ENCODE measurements around the gene SLC37A1.

Gene SLC37A1

GRCh38 chr21:42545745-42546144 lies 32.1 kb downstream of the SLC37A1 start:
- no peak for DNase-seq (ENCODE audit: low read depth)
- no peak for TF ChIP-seq CTCF (IDR thresholded peaks at IDR 0.05; ENCODE audit: low read length, missing control alignments)
- H3K4me3 ChIP-seq (replicated peaks; ENCODE audit: low read depth, low read length), result no peak overlapping the region

GRCh38 chr21:42546433-42546832 lies 32.8 kb downstream of the SLC37A1 start:
- no peak for DNase-seq (ENCODE audit: low read depth)
- H3K4me3 ChIP-seq (replicated peaks; ENCODE audit: low read depth, low read length), result no peak overlapping the region
- no peak for TF ChIP-seq CTCF (IDR thresholded peaks at IDR 0.05; ENCODE audit: low read length, missing control alignments)

- no peak for DNase-seq (ENCODE audit: low read depth)
- no peak overlapping the region for H3K4me3 ChIP-seq (replicated peaks; ENCODE audit: low read depth, low read length)
- no peak for TF ChIP-seq CTCF (IDR thresholded peaks at IDR 0.05; ENCODE audit: low read length, missing control alignments)
Observed at GRCh38 chr21:42547001-42547905, 33.6 kb downstream of the SLC37A1 start.

DNA sequence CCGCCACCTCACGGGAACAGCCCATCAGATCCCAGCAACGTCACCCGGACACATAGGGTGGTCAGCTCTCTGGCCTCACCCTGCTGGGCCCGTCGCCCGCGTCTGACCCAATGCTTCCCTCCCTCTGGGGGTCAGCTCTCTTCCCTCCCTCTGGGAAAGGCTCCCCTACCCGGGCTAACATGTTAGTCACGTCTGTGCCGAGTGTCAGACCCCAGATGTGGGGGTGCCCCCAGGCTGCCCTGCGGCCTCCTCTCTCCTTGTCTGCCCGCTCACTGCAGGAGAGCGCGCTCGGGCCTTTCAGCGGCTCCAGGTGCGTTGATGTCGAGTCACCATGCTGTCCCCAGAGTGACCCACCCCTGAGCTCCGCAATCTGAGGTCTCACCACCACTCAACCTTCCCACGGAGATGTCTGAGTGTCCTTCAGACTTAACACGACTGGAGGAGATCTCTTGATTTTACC lies 34.3 kb downstream of the SLC37A1 start:
- DNase-seq (ENCODE audit: low read depth), result no peak
- TF ChIP-seq CTCF (IDR thresholded peaks at IDR 0.05; ENCODE audit: low read length, missing control alignments), result no peak
- no peak overlapping the region for H3K4me3 ChIP-seq (replicated peaks; ENCODE audit: low read depth, low read length)

GRCh38 chr21:42548687-42549406 lies 35.2 kb downstream of the SLC37A1 start:
- TF ChIP-seq CTCF (IDR thresholded peaks at IDR 0.05; ENCODE audit: low read length, missing control alignments), result no peak
- no peak for DNase-seq (ENCODE audit: low read depth)
- H3K4me3 ChIP-seq (replicated peaks; ENCODE audit: low read depth, low read length), result no peak overlapping the region

DNA sequence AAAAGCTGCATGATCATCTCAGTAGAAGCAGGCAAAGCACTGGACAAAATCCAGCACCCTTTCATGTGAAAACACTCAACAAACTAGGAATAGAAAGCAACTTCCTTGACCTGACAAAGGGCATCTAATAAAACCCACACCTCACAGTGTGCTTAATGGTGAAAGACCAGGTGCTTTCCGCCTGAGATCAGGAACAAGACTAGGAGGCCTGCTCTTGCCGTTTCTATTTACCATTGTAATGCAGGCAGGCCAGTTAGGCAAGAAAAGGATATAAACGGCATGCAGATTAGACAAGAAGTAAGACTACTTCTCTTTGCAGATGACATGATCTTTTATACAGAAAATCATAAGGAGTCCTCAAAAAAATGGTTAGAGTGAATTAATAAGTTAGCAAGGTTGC lies 37.2 kb downstream of the SLC37A1 start:
- DNase-seq (ENCODE audit: low read depth), result no peak
- TF ChIP-seq CTCF (IDR thresholded peaks at IDR 0.05; ENCODE audit: low read length, missing control alignments), result no peak
- H3K4me3 ChIP-seq (replicated peaks; ENCODE audit: low read depth, low read length), result no peak overlapping the region

All from fibroblast of pulmonary artery (primary cell).